GM18508 (cell line): Measurements from ENCODE around the gene KIF16B.

ENCODE experiments used
- ATAC-seq: cut with Tn5 transposase; IDR thresholded peaks from one replicate; pipeline ENCODE4 v1.9.1; 2021; ENCODE audit warnings: moderate number of reproducible peaks; ENCODE audit not compliant: insufficient read depth, unreplicated experiment

The KIF16B gene

DNA sequence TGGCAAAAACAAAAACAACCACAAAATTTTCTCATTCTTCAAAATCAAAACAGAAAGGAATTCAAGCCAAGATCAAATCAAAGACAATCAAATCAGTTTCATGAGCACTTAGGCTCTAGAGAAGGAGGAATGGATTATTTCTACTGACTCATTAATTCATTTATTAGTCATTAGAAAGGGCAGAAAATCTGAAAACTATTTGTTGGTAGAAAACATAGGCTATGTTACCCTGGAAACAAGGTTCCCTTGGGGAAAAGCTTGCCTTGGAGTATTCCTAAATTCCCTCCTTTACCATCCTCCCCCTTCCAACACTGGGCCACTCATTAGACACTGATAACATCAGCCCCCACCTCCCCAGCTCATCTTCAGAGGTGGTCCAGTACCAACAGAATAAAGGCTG, 17.5 kb downstream of the KIF16B start:
- ATAC-seq = no peak

DNA sequence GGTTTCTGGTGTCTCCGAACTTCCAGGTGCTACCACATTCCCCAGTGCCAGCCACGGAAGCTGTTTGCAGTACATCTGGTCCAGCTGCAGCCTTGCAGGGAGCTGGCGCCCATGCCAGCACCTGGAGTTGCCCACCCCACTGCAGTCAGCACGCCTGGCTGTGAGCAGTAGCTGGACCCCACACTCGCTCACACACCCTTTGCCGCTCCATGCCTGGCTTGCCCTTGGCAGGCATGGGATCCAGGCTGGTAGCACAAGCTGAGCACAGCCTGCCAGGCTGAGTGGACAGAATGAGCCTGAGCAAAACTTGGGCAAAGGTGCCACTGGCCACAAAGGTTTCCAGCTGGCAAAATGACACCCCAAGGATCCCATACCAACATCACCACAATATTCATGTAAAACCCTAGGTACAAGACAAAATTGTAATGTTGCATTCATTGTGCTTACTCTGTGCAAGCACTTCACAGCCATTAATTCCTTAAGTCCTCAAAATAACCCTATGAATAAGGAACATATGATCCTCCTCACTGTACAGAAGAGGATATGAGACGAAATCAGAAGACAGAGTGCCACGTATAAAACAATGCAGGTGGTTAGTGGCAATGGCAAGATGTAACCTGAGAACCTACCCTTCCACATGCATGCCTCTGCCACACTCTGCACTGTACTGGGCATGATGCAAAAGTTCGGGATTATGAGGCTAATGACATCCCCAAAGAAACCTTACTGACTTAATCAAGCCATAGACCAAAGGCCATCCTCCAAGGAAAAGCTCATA, 18.3 kb downstream of the KIF16B start:
- ATAC-seq = no peak

- ATAC-seq = no peak
Measured at GRCh38 chr20:16553684-16554083, 19.6 kb downstream of the KIF16B start.

DNA sequence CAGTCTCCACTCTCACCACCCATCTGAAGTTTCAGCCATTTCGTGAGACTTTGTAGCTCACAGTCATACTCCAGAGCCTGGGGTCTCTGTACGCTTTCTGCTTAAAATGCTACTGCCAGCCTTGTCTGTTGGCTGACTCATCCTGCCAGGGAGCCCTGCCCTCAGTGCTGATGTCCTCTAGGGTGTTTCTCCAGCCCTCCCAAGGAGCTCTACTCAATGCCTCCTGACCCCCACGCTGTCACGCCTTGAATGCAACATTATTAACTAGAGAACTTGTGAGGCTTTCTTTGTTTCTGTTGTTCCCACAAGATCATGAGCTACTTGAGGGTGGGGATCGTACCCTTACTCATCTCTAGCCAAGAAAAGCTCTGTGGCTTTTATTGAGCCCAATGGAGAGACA, 20.1 kb downstream of the KIF16B start:
- ATAC-seq = no peak

GRCh38 chr20:16552015-16552414, 21.2 kb downstream of the KIF16B start:
- no peak for ATAC-seq

DNA sequence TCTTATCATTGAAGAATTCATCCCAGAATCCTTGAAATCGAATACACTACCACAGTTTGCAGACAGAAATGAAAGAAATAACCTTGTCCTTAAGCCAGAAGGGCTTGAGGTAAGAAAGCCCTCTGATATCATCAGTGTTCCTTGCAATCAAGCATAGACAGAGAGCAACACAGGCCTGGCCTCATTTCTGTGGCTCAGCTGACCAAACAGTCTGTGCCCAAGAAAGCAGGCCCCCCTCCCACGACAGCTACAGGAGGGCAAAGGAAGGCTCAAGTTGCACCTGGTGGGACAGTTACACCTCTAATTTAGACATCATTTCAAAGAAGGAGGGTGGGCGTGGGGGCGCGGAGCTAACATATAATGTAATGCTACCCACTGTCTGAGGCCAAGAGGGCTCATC, 21.6 kb downstream of the KIF16B start:
- ATAC-seq = no peak

GRCh38 chr20:16548068-16548672, 25.1 kb downstream of the KIF16B start:
- ATAC-seq = no peak

DNA sequence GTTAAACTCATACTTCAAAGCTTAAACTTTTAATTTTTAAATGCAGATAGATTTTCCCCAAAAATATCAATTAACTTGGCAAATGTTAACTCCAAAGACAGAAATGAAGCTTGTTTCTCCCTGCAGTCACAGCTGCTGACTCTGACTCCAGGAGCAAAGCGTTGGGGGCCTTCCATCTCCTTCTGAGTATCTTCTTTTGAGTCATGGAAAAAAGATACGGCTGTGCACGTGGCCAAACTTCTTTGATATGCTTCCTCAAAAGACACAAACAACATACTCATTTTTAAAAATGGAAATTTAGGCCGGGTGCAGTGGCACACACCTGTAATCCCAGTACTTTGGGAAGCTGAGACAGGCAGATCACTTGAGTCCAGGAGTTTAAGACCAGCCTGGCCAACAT, 28.3 kb downstream of the KIF16B start:
- ATAC-seq = no peak

GRCh38 chr20:16542477-16542876, 30.8 kb downstream of the KIF16B start:
- ATAC-seq = no peak

DNA sequence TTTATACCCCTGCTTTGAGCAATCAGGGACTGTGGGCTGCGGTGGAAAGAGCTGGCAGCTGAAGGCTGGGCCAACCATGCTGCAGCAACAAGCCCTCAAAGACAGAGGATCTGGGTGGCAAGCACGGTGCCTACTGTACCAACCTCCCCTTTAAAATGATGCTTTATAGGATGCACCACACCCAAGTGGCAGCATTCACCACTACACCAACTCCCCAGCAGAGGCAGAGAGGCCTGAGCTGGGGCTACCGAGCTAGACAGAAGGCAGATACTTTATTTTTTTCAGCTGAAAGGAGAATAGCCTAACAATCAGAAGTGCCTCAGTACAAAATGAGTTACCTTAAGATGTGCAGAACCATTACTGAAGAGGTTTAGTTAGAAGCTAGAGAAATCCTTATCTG, 31.4 kb downstream of the KIF16B start:
- ATAC-seq = no peak

- no peak for ATAC-seq
Measured at GRCh38 chr20:16541226-16541625, 32.0 kb downstream of the KIF16B start.

DNA sequence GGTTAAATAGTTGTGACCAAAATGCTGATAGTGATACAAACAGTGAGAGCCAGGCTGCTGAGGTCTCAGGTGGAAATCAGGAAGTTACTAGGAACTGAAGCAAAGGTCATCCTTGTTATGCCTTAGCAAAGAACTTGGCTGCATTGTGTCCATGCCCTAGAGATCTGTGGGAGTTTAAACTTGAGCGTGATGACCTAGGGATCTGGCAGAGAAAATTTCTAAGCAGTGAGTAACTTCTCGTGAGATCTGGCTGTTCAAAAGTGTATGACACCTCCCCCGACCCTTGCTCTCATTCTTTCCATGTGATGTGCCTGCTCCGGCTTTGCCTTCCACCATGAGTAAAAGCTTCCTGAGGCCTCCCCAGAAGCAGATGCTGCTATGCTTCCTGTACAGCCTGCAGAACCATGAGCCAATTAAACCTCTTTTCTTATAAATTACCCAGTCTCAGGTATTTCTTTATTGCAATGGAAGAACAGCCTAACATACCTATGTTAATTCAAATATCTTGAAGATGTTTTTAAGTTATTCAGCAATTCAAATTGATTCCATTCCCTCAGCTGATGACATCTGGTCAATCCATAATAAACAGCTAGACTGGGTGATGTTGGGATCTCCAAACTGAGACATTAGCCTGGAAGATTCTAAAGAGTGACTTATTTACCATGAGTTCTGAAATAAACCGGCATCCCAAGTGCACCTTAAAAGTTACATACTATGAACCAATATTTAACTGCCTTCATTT, 33.8 kb downstream of the KIF16B start:
- ATAC-seq = no peak

DNA sequence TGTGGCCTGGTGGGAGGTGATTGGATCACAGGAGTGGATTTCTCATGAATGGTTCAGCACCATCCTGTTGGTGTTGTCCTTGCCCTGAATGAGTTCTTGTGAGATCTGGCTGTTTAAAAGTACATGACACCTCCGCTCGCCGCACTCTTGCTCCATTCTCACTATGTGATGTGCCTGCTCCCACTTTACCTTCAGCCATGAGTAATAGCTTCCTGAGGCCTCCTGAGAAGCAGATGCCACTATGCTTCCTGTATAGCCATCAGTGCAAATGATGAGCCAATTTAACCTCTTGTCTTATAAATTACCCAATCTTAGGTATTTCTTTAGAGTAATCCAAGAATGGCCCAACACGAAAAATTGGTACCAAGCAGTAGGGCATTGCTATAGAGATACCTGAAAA, 34.5 kb downstream of the KIF16B start:
- no peak for ATAC-seq

- ATAC-seq = no peak
Measured at GRCh38 chr20:16537918-16538317, 35.3 kb downstream of the KIF16B start.

DNA sequence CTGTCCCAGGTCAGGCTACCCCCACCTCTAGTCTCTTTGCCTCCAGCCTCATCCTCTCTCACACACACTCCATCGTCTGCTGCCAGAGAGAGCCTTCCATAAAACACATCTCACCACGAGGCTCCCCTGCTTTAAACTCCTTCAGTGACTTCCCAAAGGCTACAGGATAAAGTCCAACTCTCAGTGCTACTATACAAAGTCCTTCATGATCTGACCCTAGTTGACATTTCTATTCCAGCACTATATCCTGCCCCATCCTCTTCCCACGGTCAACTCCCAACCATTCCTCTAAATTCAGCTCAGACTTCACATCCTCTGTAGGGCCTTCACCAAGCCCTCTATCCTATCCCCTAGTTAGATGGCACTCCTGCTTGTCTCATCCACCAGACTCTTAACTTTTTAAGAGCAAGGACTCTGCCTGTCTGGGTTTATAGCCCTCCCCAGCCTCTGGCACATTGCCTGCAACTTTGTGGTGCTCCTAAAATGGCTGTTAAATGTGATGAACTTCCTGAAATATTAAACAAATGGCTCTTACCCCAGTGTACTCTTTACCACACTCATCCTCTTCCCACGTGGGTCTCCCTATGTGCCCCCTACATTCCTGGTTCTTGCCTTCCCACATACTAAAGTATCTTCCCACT, 36.1 kb downstream of the KIF16B start:
- no peak for ATAC-seq

GRCh38 chr20:16535277-16535676, 38.0 kb downstream of the KIF16B start:
- no peak for ATAC-seq

DNA sequence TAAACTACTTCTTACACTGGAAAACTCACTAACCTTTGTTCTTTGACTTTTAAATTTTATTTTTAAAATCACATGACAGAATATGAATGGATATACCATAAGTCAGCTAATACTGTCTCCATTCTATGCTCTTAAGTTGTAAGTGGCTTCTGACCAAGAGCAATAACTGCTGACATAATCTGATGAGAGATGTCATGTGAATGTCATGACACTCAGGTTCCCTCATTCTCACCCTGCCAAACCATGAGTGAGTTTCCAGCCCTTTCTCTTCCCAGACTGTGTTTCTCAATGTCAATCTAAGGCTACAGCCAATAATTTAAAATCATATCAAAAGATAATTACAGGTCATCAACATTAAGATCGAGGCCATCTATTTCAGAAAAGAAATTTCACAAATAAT, 39.7 kb downstream of the KIF16B start:
- no peak for ATAC-seq

GRCh38 chr20:16531485-16531884, 41.8 kb downstream of the KIF16B start:
- no peak for ATAC-seq

DNA sequence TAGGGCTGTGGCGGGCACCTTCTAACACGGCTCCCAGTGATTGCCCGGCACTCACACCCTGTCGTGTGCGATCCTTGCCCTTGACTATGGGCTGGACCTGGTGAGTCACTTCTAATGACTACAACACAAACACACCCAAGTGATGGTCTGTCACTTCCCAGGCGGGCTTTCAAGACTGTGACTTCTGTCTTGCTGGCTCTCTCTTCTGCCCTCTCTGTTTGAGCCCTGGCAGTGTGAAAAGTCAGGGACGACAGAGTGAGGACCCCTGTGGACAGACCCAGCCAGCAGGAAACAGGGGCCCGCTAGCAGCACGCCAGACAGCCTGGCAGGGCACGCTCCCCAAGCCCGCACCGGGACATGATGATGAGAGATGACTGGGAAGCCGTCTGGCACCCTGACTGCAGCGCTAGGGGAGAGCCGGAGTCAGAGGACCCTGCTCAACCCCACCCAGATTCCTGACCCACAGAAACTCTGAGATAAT, 43.0 kb downstream of the KIF16B start:
- ATAC-seq = no peak

GRCh38 chr20:16528078-16528477, 45.2 kb downstream of the KIF16B start:
- no peak for ATAC-seq

GRCh38 chr20:16527438-16527837, 45.8 kb downstream of the KIF16B start:
- no peak for ATAC-seq
